ENCODE measurements around the gene KLHL30.

The KLHL30 gene, protein sequence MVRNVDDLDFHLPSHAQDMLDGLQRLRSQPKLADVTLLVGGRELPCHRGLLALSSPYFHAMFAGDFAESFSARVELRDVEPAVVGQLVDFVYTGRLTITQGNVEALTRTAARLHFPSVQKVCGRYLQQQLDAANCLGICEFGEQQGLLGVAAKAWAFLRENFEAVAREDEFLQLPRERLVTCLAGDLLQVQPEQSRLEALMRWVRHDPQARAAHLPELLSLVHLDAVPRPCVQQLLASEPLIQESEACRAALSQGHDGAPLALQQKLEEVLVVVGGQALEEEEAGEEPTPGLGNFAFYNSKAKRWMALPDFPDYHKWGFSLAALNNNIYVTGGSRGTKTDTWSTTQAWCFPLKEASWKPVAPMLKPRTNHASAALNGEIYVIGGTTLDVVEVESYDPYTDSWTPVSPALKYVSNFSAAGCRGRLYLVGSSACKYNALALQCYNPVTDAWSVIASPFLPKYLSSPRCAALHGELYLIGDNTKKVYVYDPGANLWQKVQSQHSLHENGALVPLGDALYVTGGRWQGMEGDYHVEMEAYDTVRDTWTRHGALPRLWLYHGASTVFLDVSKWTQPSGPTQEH

DNA sequence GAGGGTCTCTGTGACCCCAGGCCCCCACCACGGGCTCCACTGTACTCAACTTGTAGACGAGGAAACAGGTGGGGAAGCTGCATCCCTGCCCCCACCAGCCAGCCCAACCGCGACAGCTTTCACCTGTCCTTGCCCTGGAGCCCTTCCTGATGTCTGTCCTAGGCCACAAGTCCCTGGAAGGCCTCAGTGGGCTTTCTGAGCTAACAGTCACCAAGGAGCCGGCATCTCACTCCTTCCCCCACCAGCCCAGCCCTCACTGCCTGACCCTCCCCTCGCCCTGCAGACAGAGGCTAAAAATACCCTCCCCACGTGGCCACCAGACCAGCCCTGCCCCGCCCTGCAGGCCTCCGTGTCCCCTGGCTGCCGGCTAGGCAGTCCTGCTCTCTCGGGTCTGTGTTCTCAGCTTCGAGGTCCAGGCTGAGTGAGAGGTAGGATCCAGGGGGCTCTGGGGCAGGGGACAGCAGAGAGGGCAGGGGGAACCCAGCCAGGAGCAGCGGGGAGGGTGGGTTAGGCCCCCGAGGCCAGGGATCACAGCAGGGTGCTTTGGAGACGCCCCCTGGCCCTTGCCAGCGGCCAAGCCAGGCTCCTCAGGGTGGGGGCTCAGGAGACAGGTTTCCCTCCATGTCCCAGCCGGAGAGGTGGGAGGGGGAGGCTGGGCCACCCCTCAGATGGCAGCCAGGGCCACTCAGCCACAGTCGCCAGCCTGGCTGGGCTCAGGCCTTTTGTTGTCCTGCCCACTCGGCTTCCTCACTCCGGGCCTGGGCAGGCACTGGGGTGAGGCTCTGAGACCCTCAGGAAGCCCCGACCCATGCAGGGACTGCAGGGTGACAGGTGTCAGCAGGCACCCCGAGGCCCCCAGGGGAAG lies at the start of gene KLHL30:
TSS of gene KLHL30 (plus strand) at position 338 of the 865 bp plus-strand sequence. CDS start 2,087 bp downstream, outside the sequence.
- DNase-seq = no peak

DNA sequence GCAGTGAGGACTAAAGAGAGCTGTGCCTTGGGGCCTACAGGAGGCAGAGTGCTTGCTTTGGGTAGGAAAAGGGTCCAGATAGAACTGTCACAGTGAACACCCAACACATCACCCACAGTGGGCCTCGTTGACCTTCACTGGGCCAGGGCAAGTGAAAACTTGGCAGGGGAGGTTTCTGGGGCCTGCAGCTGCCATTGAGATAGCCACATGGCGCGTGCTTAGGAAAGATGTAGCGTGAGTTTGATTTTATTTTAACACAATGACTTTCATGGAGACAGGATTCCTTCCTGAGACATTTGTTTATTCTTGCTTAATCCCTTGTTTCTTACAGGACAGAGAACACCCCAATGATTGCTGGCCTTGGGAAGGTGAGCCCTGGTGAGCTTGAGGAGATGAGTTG lies 47.6 kb upstream of the KLHL30 start:
- no peak for DNase-seq

DNA sequence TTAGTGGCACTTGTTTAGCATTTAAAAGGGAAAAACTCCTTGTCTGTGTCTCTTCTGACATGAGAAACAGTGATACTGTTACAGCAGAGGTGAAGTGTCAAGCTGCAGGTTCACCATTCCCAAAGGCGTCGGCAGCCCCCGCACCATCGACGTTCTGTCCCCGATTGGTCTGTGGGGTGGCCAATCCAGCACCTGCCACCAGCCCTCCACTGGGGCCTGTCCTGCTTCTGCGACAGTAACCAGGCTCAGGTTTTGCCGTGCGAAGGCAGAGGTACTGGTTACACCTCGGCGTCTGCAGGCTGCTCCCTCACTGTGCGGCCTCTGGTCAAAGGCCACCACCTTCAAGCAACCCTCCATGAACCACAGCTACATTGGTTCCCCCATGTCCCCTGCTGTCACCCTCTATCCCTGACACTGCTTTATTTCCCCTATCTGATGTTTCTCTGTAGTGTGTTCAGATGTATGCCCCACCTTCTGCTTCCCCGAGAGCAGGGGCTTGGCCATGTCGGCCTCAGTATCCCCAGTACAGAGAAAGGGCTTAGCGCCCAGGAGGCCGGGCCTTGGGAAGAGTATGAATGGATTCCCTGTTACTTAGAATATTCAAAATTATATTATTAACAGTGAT lies 46.9 kb upstream of the KLHL30 start:
- DNase-seq = no peak

DNA sequence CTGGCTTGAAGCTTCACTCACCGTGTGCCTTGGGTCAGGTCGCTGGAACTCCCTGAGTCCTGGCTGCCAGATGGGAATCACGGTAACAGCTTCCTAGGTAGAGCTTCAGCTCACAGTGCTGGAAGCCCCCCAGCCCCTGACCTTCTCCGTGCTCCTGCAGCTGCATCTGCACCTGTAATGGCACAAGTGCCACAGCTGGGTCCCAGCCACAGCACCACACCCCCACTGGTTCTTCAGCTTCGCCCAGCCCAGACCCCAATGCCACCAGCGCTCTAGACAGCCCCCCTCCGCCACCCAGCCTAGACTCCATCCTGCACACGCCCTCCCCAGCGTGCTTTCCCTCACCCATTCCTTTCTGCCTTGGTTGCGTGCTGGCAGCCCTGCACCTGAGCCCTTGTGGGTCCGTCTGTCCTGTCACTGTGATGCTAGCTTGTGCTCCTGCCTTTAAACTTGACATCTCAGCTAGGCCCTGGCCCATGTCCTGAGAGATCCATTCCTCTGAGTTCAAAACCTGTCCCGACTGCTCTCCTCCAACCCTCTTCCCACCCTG lies 45.9 kb upstream of the KLHL30 start:
- no peak for DNase-seq

DNA sequence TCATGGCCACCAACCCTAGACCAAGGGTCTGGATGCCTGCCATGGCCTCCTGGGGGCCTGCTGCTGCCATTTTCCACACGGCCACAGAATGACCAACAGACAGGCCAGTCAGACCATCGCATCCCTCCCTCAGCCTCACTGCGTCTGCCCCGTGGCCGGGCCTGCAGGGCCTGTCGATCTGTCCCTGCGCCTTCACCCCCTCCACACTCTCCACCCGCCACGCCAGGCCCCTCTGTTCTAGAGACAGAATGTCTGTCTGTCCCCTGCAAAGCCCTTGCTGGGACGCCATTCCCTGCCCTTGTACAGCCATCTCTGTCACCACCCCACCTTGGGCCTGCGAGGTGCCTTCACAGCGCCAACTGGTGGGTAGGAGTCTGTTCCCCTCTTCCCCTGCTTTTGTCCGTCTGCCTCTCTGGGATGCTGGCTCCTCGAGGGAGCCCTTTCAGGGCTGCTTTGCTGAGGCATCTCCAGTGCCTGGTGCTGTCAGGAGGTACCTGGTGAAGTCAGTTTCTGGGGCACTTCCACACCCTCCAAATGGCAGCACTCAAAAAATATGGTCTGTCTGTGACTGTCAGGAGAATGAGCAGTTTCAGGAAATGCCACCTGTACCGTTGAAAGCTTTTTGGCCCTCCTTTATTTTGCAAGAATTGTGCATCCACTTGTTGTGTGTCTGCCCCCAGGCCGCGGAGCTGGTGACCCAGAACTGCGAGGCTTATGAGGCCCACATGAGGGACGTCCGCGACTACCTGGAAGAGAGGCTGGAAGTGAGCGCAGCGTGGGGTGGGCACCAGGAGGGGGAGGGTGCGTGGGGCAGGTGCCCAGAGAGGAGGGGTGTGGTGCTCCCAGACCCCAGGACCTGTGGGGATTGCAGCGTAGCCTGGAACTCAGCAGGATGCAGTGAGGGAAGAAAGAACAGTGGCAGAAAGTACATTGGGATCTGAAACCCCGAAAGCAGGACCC lies 45.0 kb upstream of the KLHL30 start:
- DNase-seq = no peak

DNA sequence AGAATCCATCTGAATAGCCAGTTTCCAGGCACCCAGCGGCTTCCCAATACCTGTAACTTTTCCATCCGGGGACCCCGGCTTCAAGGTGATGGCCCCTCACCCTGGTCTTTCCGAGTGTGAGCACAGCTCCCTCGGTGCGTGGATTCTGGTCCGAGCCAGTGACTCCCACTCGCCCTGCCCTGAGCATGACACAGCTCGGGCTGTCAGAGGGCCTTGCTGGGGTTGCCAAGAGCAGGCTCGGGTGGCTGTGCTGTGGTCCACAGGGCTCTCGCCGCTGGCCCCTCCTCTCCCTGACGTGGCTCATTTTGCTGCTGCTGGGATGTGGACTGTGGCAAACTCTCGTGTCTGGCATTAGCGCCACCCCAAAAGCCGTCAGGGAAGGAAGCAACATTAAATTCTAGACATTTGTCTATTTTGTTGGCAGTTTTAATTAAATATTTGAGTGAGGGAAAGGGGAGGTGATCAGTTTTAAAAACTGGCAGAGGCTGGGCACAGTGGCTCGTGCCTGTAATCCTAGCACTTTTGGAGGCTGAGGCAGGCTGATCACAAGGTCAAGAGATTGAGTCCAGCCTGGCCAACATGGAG lies 43.9 kb upstream of the KLHL30 start:
- DNase-seq = no peak

DNA sequence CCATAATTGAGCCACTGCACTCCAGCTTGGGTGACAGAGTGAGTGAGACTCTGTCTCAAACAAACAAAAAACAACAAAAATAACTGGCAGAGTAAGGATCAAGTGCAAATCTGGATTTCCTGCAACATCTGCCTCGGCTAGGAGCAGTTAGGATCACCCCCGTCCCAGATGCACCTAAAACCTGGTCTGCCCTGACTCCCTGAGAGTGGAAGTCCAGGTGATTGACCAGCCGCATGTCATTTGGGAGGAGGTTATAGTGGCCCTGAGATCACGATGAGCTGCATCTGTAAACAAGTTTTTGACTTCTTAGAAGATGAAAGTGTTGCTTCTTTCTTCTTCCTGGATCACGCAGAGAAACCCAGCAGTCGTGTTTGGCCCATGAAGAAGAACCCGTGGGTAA lies 43.3 kb upstream of the KLHL30 start:
- no peak for DNase-seq

DNA sequence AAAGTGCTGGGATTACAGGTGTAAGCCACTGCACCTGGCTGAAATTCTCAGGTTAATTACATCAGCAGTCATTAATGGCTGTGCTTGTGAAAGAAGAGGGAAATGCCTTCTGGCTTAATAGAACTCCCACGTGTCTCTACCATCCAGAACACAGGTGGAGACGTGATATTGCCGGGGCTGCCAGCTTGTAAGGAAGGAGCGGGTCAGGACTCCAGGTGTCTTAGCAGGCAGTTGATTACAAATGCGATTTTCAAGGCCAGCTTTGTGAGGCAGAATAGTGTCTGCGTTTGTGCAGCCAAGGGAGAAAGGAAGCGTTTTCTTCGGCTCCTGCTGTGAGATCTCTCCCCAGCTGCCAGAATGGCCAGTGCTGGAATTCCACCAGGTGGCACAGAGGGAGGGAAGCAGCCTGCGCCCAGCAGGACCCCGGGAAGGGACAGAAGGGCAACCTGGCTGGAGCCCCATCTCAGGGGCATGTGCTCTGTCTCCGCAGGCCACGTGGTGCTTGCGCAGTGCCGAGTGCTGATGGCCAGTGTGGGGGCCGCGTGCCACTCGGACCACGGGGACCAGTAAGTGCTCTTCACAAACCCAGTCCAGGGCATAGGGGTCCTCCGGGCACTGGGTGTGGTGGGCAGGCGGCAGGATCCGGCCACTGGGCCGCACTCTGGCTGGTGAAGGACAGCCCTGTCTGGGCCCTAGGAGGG lies 42.0 kb upstream of the KLHL30 start:
- DNase-seq = no peak

DNA sequence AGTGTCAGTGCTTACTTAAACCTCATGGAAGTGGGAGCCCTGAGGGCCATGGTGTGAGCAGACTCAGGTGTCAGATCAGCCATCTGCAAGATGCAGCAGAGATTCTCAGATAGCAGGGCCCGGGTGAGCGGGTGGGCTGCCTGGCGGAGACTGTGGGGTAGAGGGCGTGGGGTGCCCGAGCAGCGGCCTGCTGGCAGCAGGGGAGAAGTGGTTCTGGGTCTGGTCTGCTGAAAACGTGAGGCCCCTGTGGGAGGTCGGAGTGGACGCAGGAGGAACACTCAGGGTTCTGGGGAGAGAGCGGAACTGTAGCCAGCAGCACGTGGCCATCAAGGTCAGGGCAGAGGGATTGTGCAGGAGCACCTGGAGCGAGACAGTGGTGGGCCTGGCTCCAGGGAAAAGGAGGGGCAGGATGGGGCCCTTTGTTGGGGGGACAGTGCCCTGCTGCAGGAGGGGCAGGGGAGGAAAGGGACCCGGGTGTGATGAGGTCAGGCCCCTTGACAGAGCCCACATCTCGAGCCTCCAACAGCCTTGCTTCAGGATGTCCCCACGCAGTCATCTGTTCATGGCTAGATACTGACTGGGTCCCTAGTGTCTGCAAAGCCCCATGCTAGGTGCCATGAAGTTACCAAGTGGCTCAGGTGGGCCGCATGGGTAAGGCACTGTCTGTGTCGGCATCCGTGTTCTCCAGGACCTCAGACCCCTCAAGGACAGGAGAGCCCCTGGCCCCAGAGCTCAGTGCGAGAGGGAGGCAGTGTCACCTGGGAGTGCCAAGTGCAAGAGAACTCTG lies 41.1 kb upstream of the KLHL30 start:
- no peak for DNase-seq

DNA sequence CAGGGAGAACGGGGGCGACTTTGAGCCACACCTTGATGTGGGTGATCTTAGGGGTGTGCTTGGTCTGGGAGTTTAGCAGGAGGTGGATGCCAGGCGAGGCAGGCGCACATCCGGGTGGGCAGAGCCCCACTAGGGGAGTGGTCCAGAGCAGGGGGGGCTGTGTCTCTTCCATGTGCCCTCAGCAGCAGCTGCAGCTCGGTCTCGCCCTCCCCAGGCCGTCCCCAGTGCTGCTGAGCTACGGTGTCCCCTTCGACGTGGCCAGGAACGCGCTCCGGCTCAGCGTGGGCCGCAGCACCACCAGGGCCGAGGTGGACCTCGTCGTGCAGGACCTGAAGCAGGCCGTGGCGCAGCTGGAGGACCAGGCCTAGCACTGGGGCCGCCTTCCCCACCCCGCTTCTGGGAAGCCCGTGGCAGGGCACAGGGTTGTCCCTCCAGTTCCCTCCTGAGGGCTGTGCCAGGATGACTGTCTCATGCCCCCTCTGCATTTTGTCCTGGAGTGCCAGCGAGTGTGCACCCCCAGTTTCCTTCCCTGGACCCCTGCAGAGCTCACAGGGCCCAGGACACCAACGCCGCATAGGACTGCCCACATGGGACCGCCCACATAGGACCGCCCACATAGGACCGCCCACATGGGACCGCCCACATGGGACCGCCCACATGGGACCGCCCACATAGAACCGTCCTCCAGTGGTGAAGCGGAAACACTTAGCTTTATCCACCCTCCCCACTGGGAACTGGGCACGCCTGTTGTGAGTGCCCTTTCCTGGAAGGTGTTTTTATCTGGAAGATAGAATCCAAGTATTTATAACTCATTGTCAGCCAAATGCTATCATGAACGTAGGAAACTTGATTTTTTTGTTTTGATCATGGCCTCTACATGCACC lies 40.2 kb upstream of the KLHL30 start:
- DNase-seq = peak; percentile 45

DNA sequence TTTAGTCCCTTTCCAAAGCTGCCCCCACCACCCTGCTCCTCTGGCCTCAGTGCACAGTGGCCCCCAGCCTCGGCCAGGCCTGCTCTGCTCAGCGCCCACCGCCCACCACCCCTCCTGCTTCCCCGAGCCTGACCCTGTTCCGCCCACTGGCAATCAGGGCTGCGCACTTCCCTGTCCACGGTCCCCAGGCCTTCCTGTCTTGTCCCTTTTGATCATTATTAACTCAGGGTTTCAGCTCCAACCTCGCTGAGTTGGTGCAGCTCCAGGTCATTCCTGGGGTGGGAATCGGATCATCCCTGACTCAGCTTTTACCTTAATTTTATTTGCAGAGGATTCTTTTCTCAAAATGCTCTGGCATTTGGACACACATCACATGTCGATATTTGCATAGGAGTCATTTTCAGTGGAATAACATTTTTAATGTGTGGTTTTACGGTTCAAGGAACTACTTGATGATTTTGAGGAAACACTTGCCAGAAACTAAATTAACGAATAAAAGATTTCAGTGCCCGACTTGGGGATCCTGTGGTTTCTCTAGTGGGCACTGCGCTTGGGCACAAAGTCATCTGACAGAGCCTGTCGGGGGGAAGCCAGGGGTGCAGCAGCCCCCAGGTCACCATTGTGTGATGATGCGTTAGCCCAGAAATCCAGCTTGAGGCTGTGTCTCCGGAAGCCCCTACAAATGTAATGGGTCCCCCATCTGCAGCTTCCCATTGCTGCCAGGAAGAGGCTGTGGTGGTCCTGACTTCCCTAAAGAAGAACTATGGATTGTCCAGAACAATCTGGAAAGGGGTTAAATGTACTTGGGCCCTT lies 39.4 kb upstream of the KLHL30 start:
- no peak for DNase-seq

DNA sequence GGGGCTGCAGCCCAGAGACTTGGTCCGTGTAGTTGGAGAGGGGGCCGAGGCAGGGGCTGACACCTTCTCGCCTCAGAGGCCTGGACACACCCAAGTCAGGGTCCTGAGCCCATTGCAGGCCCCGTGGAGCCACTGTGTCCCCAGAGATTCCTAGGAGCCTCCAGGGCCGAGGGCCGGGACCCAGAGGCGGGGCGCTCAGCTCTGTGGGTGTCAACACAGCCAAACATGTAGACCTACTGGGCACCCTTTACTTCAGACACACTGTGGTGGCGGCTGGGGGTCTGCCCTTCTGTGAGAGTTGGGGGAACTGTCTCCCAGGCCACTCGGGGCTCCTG lies 38.8 kb upstream of the KLHL30 start:
- no peak for DNase-seq

DNA sequence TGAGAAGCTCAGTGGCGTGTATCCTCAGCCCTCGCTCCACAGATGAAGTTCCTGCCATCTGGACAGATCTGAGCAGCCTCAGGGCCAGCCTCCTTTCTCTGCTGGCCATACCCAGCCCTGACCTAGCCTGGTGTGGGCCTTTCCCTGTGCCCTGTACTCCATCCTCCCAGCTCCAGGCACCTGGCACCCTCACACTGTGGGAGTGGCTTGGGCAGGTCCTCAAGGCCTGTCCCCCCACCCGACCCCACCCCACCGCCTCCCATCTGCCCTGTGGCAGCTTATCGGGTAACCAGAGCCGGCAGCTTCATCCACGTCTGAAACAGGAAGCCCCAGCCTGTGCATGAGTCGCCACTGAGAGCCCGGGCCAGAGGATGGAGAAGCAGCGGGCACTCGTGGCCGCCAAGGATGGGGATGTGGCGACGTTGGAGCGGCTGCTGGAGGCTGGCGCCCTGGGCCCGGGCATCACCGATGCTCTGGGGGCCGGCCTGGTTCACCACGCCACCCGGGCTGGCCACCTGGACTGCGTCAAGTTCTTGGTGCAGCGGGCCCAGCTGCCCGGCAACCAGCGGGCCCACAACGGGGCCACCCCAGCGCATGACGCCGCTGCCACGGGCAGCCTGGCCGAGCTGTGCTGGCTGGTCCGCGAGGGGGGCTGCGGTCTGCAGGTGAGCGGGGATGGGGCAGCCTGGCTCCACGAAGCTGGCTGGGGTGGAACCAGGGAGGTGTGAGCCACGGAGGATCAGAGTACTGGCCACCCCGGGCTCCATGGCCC lies 38.2 kb upstream of the KLHL30 start, which contains the start of gene ESPNL:
TSS of gene ESPNL (plus strand) at position 292 of the 772 bp plus-strand sequence. CDS start at position 372, 80 bp downstream.
- DNase-seq = no peak

DNA sequence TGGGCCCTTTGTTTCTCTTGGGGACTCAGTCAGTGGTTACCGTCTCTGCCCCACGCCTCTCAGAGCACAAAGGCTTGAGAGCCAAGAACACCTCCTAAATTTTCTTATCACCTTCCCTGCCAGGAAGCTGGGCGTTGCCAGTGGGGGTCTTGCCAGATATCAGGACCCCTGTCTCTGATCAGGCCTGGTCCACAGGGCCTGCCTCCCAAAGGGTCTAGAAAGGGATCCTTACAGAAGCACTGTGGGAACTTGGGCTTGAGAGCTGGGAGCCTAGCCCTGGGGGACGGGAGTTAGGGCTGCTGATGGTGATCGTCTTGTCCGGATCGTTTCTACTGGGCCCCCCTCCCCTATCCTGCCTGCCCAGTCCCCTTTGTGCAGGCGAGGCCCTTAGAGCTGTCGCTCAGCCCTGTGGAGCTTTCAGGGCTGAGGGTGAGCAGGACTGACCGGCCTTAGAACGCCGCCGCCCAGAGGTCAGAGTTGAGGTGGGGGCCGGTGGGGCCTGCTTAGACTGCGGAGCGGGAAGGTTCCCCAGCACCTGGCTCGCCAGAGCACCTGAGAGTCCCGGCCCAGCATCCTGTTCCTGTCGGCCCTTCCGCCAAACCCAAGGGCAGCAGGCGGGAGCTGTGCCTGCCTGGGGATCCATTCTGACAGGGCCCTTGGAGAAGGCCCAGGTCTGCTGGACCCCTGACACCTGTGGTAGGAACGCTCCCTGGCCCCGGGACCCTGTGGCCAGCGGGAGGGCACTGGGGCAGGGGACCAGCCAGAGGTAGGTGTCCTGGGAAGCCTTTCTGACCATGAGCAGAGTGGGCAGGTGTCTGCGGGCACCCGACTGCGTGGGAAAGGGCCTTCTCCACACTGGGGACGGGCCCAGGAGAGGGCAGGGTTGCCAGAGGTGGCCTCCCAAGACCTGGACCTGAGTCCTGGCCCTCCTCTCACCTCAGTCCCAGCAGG lies 37.4 kb upstream of the KLHL30 start:
- no peak for DNase-seq

All from NCI-H2029 treated with DMSO at 0.1 percent for 48 hours (cell line).